Tibial nerve (tissue), 4 donors: Measurements from ENCODE around the gene SNX9. TPM values are rescaled to one million over a fixed set of nuclear protein-coding genes. Genes with fewer than 3 reads are reported as not detected.
"Not testable (repeated sequence)": the region's sequence is repeated elsewhere in the genome, so short reads cannot be mapped to it uniquely, and the experiment has no call there.

Experiments
- DNase-seq, 2 donors: peaks; one replicate each; pipeline ENCODE4 v3.0.0-alpha.2; 2019; ENCODE audit warnings: low spot score in 2 of 2
- H3K27ac ChIP-seq, 4 donors: fragments of 200-600 bp; sonication (generic) in 3 of 4; one replicate each; pipeline ENCODE4 v1.5.1; 2017 to 2019; ENCODE audit warnings: mild to moderate bottlenecking in 1 of 4
- H3K27me3 ChIP-seq, 2 donors: fragments of 200-600 bp; sonication (generic) in 1 of 2; one replicate each; pipeline versions ENCODE4 v1.5.1 to v1.6.0; 2017 to 2019
- H3K36me3 ChIP-seq, 3 donors: fragments of 200-600 bp; sonication (generic); one replicate each; pipeline ENCODE4 v1.5.1; 2018 to 2019
- H3K4me1 ChIP-seq, 4 donors: fragments of 200-600 bp; sonication (generic) in 3 of 4; one replicate each; pipeline ENCODE4 v1.5.1; 2017 to 2019
- H3K4me3 ChIP-seq, 4 donors: fragments of 200-600 bp; sonication (generic) in 3 of 4; one replicate each; pipeline ENCODE4 v1.5.1; 2017 to 2019; ENCODE audit warnings: mild to moderate bottlenecking in 1 of 4, moderate library complexity in 1 of 4
- H3K9me3 ChIP-seq, 4 donors: fragments of 200-600 bp; sonication (generic) in 3 of 4; one replicate each; pipeline ENCODE4 v1.5.1; 2017 to 2019
- CTCF ChIP-seq, 5 experiments: fragments of 200-600 bp in 3 of 5; fragments of 450-650 bp in 2 of 5; sonication (generic) in 3 of 5; IDR thresholded peaks; one replicate each; pipeline ENCODE4 v1.5.1; 2016 to 2019; ENCODE audit warnings: antibody characterized with exemption in 5 of 5, mild to moderate bottlenecking in 3 of 5, moderate library complexity in 2 of 5
- EP300 ChIP-seq, 2 donors: sonication (generic); formaldehyde crosslinking; IDR thresholded peaks; one replicate each; pipeline ENCODE4 v1.6.1; 2017; ENCODE audit warnings: antibody characterized with exemption in 2 of 2, mild to moderate bottlenecking in 1 of 2
- POLR2A ChIP-seq, 2 donors: fragments of 450-650 bp; IDR thresholded peaks; one replicate each; pipeline ENCODE4 v1.6.1; 2017; ENCODE audit warnings: antibody characterized with exemption in 2 of 2, mild to moderate bottlenecking in 2 of 2, moderate library complexity in 2 of 2
- WGBS, 2 donors: methylation state at CpG; one replicate each; pipeline ENCODE4 v1.1.5; 2018; 5-methylcytosine and 5-hydroxymethylcytosine counted together
- total RNA-seq, 4 donors: library from RNA; depleted of rRNA; stranded (reverse); fragments of >200 nt; gene quantifications; one replicate each; pipeline ENCODE4 v1.1.0, GENCODE V29; 2016

SNX9 gene
- total RNA-seq, 4 donors from 2014 or later, result 61.2 to 69.2 (median 63.9) TPM

GRCh38 chr6:157929765-157930319 is 106.8 kb downstream of the SNX9 start:
- 89% methylated on average over 3 of the region's 3 CpGs for WGBS, 2 donors
- H3K36me3 ChIP-seq, result peaks cover 0 to 98% (median 9%) of the 10 kb centered on the region in 3 donors
- H3K4me3 ChIP-seq, result no peak overlapping the region
- no peak for TF ChIP-seq POLR2A (IDR thresholded peaks at IDR 0.05)
- no peak for TF ChIP-seq CTCF (IDR thresholded peaks at IDR 0.05)
- TF ChIP-seq EP300 (IDR thresholded peaks at IDR 0.05), result no peak
- no peaks in the 10 kb centered on the region for H3K9me3 ChIP-seq
- DNase-seq, result no peak
- no peak overlapping the region for H3K27ac ChIP-seq
- H3K4me1 ChIP-seq, result no peaks in the 10 kb centered on the region
- H3K27me3 ChIP-seq, result no peaks in the 10 kb centered on the region

- no peaks in the 10 kb centered on the region for H3K9me3 ChIP-seq
- H3K4me3 ChIP-seq, result no peak overlapping the region
- no peaks in the 10 kb centered on the region for H3K4me1 ChIP-seq
- no peak for TF ChIP-seq EP300 (IDR thresholded peaks at IDR 0.05)
- no peak for TF ChIP-seq POLR2A (IDR thresholded peaks at IDR 0.05)
- no peak for TF ChIP-seq CTCF (IDR thresholded peaks at IDR 0.05)
- peaks cover 0 to 98% (median 7%) of the 10 kb centered on the region in 3 donors for H3K36me3 ChIP-seq
- WGBS, 2 donors, result 73 to 77% methylated on average over 2 of the region's 2 CpGs
- H3K27ac ChIP-seq, result no peak overlapping the region
- no peak for DNase-seq
- no peaks in the 10 kb centered on the region for H3K27me3 ChIP-seq
Observed at GRCh38 chr6:157935786-157936185, 112.7 kb downstream of the SNX9 start.

DNA sequence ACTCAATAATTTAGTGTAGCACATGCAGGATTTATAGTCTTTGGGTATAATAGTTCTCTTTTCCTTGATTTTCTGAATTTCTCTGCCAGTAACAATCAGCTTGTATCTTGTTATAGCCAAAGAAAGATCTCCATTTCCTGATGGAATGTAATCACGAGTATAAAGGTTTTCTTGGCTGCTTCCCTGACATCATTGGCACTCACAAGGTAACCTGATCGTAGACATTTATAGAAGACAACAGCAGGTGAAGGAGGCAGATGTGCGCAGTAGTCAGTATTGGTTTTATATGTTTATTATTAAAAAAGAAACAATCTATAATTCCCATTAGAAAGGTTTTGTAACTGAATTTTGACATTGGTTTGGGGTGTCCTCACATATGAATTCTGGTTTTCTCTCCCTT is 114.3 kb downstream of the SNX9 start:
- 83 to 85% methylated on average over 3 of the region's 3 CpGs for WGBS, 2 donors
- Histone ChIP-seq H3K9me3 (no peaks in the 10 kb centered on the region), H3K27me3 (no peaks in the 10 kb centered on the region), H3K4me1 (no peaks in the 10 kb centered on the region), H3K4me3 (no peak overlapping the region), H3K36me3 (peaks cover 0 to 98% (median 18%) of the 10 kb centered on the region in 3 donors), H3K27ac (no peak overlapping the region)
- DNase-seq, result no peak
- TF ChIP-seq EP300 (IDR thresholded peaks at IDR 0.05), result no peak
- no peak for TF ChIP-seq POLR2A (IDR thresholded peaks at IDR 0.05)
- TF ChIP-seq CTCF (IDR thresholded peaks at IDR 0.05), result no peak

- DNase-seq, result no peak
- Histone ChIP-seq H3K27ac (no peak overlapping the region), H3K4me1 (no peaks in the 10 kb centered on the region), H3K9me3 (no peaks in the 10 kb centered on the region), H3K27me3 (no peaks in the 10 kb centered on the region), H3K4me3 (no peak overlapping the region), H3K36me3 (peaks cover 0 to 98% (median 22%) of the 10 kb centered on the region in 3 donors)
- 90 to 92% methylated on average over 6 of the region's 6 CpGs for WGBS, 2 donors
- TF ChIP-seq EP300 (IDR thresholded peaks at IDR 0.05) (no peak), CTCF (IDR thresholded peaks at IDR 0.05) (no peak), POLR2A (IDR thresholded peaks at IDR 0.05) (no peak)
Observed at GRCh38 chr6:157937916-157938315, 114.9 kb downstream of the SNX9 start.

GRCh38 chr6:157940375-157941036 is 117.5 kb downstream of the SNX9 start:
- H3K36me3 ChIP-seq, result peaks cover 0 to 98% (median 31%) of the 10 kb centered on the region in 3 donors
- not testable (repeated sequence) for H3K9me3 ChIP-seq, H3K4me3 ChIP-seq, H3K4me1 ChIP-seq, H3K27ac ChIP-seq, H3K27me3 ChIP-seq, DNase-seq
- WGBS, 2 donors, result 91 to 95% methylated on average over 12 of the region's 12 CpGs
